Bronchial epithelial cell (primary cell): ENCODE results near the gene PPP1R3G. TPM values are rescaled to one million over a fixed set of nuclear protein-coding genes. Genes with fewer than 3 reads are reported as not detected.
"Not testable (repeated sequence)": the region's sequence is repeated elsewhere in the genome, so short reads cannot be mapped to it uniquely, and the experiment has no call there.

ENCODE experiments used
- DNase-seq: peaks from one replicate; pipeline ENCODE4 v3.0.0-alpha.2; 2010; ENCODE audit warnings: low read depth
- FAIRE-seq: peaks from 2 replicates; lab custom pipeline; 2011; peaks lifted over from hg19 to GRCh38; lab: Jason Lieb, UNC
- H3K27me3 ChIP-seq: 2 replicates; pipeline ENCODE4 v1.5.1; 2011; ENCODE audit warnings: low read length; ENCODE audit not compliant: control insufficient read depth, insufficient read depth
- H3K36me3 ChIP-seq: 2 replicates; pipeline ENCODE4 v1.5.1; 2011; ENCODE audit warnings: low read length; ENCODE audit not compliant: control insufficient read depth, insufficient read depth
- H3K4me3 ChIP-seq: 2 replicates; pipeline ENCODE4 v1.5.1; 2011; ENCODE audit warnings: mild to moderate bottlenecking, low read depth, low read length, control low read depth
- CTCF ChIP-seq: IDR thresholded peaks from 2 replicates; pipeline ENCODE4 v1.5.1; 2011; ENCODE audit warnings: mild to moderate bottlenecking, moderate library complexity, low read length, control low read depth, inconsistent platforms; ENCODE audit not compliant: insufficient read depth, severe bottlenecking
- total RNA-seq: library from RNA; depleted of rRNA; stranded (reverse); fragments of >200 nt; gene quantifications from 2 replicates; pipeline ENCODE4 v1.2.1, GENCODE V29; 2014

Gene PPP1R3G
- total RNA-seq, 1 donor from 2014 or later, result 1.8 TPM

GRCh38 chr6:5054245-5054873 lies 30.8 kb upstream of the PPP1R3G start:
- no peaks in the 10 kb centered on the region for H3K36me3 ChIP-seq
- no peaks in the 10 kb centered on the region for H3K27me3 ChIP-seq
- FAIRE-seq, result no peak
- no peak overlapping the region for H3K4me3 ChIP-seq
- no peak for DNase-seq
- no peak for TF ChIP-seq CTCF

- TF ChIP-seq CTCF, result no peak
- DNase-seq, result no peak
- no peaks in the 10 kb centered on the region for H3K27me3 ChIP-seq
- FAIRE-seq, result no peak
- no peaks in the 10 kb centered on the region for H3K36me3 ChIP-seq
- H3K4me3 ChIP-seq, result no peak overlapping the region
Measured at GRCh38 chr6:5055118-5055517, 30.0 kb upstream of the PPP1R3G start.

GRCh38 chr6:5058254-5058653 lies 26.9 kb upstream of the PPP1R3G start:
- TF ChIP-seq CTCF, result no peak
- DNase-seq (no peak), FAIRE-seq (no peak)
- Histone ChIP-seq H3K4me3 (no peak overlapping the region), H3K36me3 (no peaks in the 10 kb centered on the region), H3K27me3 (no peaks in the 10 kb centered on the region)

- no peak for DNase-seq
- FAIRE-seq, result no peak
Measured at GRCh38 chr6:5059036-5059896, 25.9 kb upstream of the PPP1R3G start.

GRCh38 chr6:5060439-5060838 lies 24.7 kb upstream of the PPP1R3G start:
- FAIRE-seq, H3K27me3 ChIP-seq, H3K36me3 ChIP-seq, DNase-seq, H3K4me3 ChIP-seq: not testable (repeated sequence)

More at GRCh38 chr6:5059036-5059896, 25.9 kb upstream of the PPP1R3G start:
- no peak for TF ChIP-seq CTCF
- no peaks in the 10 kb centered on the region for H3K36me3 ChIP-seq
- H3K4me3 ChIP-seq, result no peak overlapping the region
- H3K27me3 ChIP-seq, result no peaks in the 10 kb centered on the region

GRCh38 chr6:5061152-5061551 lies 24.0 kb upstream of the PPP1R3G start:
- no peak for TF ChIP-seq CTCF
- Histone ChIP-seq H3K36me3 (no peaks in the 10 kb centered on the region), H3K4me3 (no peak overlapping the region), H3K27me3 (no peaks in the 10 kb centered on the region)
- FAIRE-seq (no peak), DNase-seq (no peak)
